BLaER1 (cell line): ENCODE data around the gene FMNL2.

Source experiments
- H3K27ac ChIP-seq: shearing (Covaris generic); formaldehyde crosslinking; 2 replicates; pipeline ENCODE4 v1.8.1; 2022
- H3K27me3 ChIP-seq: shearing (Covaris generic); formaldehyde crosslinking; 2 replicates; pipeline ENCODE4 v1.8.1; 2022
- H3K36me3 ChIP-seq: shearing (Covaris generic); formaldehyde crosslinking; 2 replicates; pipeline ENCODE4 v1.8.1; 2022
- H3K4me1 ChIP-seq: shearing (Covaris generic); formaldehyde crosslinking; 2 replicates; pipeline ENCODE4 v1.8.1; 2022
- H3K4me2 ChIP-seq: shearing (Covaris generic); formaldehyde crosslinking; 2 replicates; pipeline ENCODE4 v1.8.1; 2022
- H3K4me3 ChIP-seq: shearing (Covaris generic); formaldehyde crosslinking; 2 replicates; pipeline ENCODE4 v1.8.1; 2022
- H3K9ac ChIP-seq: shearing (Covaris generic); formaldehyde crosslinking; 2 replicates; pipeline ENCODE4 v1.8.1; 2022
- H3K9me3 ChIP-seq: shearing (Covaris generic); formaldehyde crosslinking; 2 replicates; pipeline ENCODE4 v1.8.1; 2022
- H4K20me1 ChIP-seq: shearing (Covaris generic); formaldehyde crosslinking; 2 replicates; pipeline ENCODE4 v1.8.1; 2022
- Cebpa-rat ChIP-seq: shearing (Covaris generic); IDR thresholded peaks from 2 replicates; pipeline ENCODE4 v1.8.1; 2022

Gene FMNL2

DNA sequence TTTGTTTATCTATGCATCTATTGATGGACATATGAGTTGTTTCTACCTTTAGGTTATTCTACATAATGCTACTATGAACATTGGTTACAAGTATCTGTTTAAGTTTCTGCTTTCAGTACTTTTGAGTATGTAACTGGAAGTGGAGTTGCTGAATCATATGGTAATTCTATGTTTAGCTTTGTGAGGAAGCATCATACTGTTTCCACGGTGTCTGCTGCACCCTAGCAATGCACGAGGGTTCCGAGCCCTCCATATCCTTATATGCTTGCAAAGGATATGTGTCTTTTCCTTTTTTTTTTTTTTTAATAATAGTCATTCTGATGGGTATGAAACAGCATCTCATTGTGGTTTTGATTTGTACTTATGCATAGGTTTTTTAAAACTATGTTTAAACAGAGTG lies 83.7 kb downstream of the FMNL2 start:
- no peak for TF ChIP-seq Cebpa-rat
- Histone ChIP-seq H3K36me3 (peaks cover 70% of the 10 kb centered on the region), H3K4me2 (peak overlapping the region; percentile 8; the same call in 1 of the 2 replicates), H3K4me1 (peaks cover 22% of the 10 kb centered on the region), H3K4me3 (no peak overlapping the region), H3K27ac (no peak overlapping the region), H4K20me1 (peaks cover 100% of the 10 kb centered on the region), H3K27me3 (no peaks in the 10 kb centered on the region), H3K9ac (no peak overlapping the region), H3K9me3 (peaks cover 4% of the 10 kb centered on the region; the same call in 1 of the 2 replicates)

DNA sequence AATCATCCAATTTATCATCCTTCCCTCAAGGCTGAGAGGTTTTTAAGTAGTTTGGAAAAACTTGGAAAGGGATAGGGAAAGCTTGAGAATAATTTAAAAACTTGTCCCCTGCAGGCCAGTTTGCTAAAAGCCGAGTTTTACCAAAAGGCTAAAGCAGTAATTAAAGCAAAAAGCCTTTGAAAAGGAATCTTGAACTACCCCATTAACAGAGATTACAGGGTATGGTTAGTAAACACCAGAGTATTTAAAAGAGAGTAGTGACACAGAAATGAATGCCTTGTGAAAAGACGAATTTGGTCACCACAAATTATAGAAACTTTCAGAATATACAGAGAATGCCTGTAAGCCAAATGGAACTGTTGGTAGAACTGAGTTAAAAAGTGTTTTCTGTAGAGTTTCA lies 85.0 kb downstream of the FMNL2 start:
- peaks cover 4% of the 10 kb centered on the region; the same call in 1 of the 2 replicates for H3K9me3 ChIP-seq
- peaks cover 69% of the 10 kb centered on the region for H3K36me3 ChIP-seq
- peaks cover 28% of the 10 kb centered on the region for H3K4me1 ChIP-seq
- H3K4me3 ChIP-seq: no peak overlapping the region
- H3K4me2 ChIP-seq: no peak overlapping the region
- no peaks in the 10 kb centered on the region for H3K27me3 ChIP-seq
- peaks cover 100% of the 10 kb centered on the region for H4K20me1 ChIP-seq
- H3K27ac ChIP-seq: no peak overlapping the region
- TF ChIP-seq Cebpa-rat: no peak
- H3K9ac ChIP-seq: no peak overlapping the region

GRCh38 chr2:152420363-152420762 lies 85.4 kb downstream of the FMNL2 start:
- H3K9ac ChIP-seq: no peak overlapping the region
- peaks cover 100% of the 10 kb centered on the region for H4K20me1 ChIP-seq
- peaks cover 32% of the 10 kb centered on the region for H3K4me1 ChIP-seq
- no peak overlapping the region for H3K4me3 ChIP-seq
- H3K4me2 ChIP-seq: no peak overlapping the region
- H3K27ac ChIP-seq: no peak overlapping the region
- TF ChIP-seq Cebpa-rat: no peak
- no peaks in the 10 kb centered on the region for H3K27me3 ChIP-seq
- peaks cover 4% of the 10 kb centered on the region; the same call in 1 of the 2 replicates for H3K9me3 ChIP-seq
- peaks cover 65% of the 10 kb centered on the region for H3K36me3 ChIP-seq

- TF ChIP-seq Cebpa-rat: no peak
- H3K27ac ChIP-seq: no peak overlapping the region
- 0 out of 2 replicates have a peak overlapping the region, but pooled peaks have one; percentile 13 for H3K4me2 ChIP-seq
- H4K20me1 ChIP-seq: peaks cover 100% of the 10 kb centered on the region
- H3K9me3 ChIP-seq: peaks cover 4% of the 10 kb centered on the region; the same call in 1 of the 2 replicates
- no peak overlapping the region for H3K9ac ChIP-seq
- no peak overlapping the region for H3K4me3 ChIP-seq
- H3K27me3 ChIP-seq: no peaks in the 10 kb centered on the region
- peaks cover 59% of the 10 kb centered on the region for H3K36me3 ChIP-seq
- peaks cover 38% of the 10 kb centered on the region for H3K4me1 ChIP-seq
Measured at GRCh38 chr2:152420936-152421335, 86.0 kb downstream of the FMNL2 start.

GRCh38 chr2:152421521-152422370 lies 86.8 kb downstream of the FMNL2 start:
- Histone ChIP-seq H3K27me3 (no peaks in the 10 kb centered on the region), H3K36me3 (peaks cover 51% of the 10 kb centered on the region), H3K9me3 (peaks cover 4% of the 10 kb centered on the region; the same call in 1 of the 2 replicates), H3K27ac (no peak overlapping the region), H3K9ac (no peak overlapping the region), H4K20me1 (peaks cover 100% of the 10 kb centered on the region), H3K4me1 (peaks cover 46% of the 10 kb centered on the region), H3K4me2 (peak overlapping the region; percentile 13; the same call in 1 of the 2 replicates), H3K4me3 (no peak overlapping the region)
- peak; percentile 53; the same call in 1 of the 2 replicates for TF ChIP-seq Cebpa-rat

DNA sequence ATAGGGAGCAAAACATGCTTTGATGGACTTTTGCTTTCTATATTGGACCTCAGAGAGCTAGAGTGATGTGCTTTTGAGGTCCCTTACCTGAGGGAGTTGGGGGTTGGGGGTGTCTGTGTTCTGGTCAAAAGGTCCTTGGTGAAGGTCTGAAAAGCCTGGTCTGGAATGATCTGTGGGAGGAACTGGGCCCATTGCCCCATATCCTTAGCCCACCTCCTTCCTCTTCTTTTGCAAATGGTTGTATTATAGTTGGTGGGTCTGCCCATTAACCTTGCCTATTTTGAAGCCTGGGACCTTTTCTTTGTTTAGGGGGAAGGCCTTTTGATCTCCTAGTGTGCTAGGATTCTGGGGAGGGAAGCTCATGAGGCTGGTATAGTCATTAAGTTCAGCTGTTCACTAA lies 88.7 kb downstream of the FMNL2 start:
- Histone ChIP-seq H3K27ac (no peak overlapping the region), H4K20me1 (peaks cover 100% of the 10 kb centered on the region), H3K27me3 (no peaks in the 10 kb centered on the region), H3K4me3 (no peak overlapping the region), H3K36me3 (peaks cover 44% of the 10 kb centered on the region), H3K4me1 (peaks cover 60% of the 10 kb centered on the region), H3K9me3 (peaks cover 4% of the 10 kb centered on the region; the same call in 1 of the 2 replicates), H3K4me2 (no peak overlapping the region), H3K9ac (no peak overlapping the region)
- no peak for TF ChIP-seq Cebpa-rat

GRCh38 chr2:152425765-152426727 lies 91.1 kb downstream of the FMNL2 start:
- Histone ChIP-seq H3K27me3 (no peaks in the 10 kb centered on the region), H4K20me1 (peaks cover 100% of the 10 kb centered on the region), H3K27ac (peak overlapping the region; percentile 39), H3K4me3 (no peak overlapping the region), H3K36me3 (peaks cover 30% of the 10 kb centered on the region; the same call in 1 of the 2 replicates), H3K9me3 (peaks cover 4% of the 10 kb centered on the region; the same call in 1 of the 2 replicates), H3K4me2 (peak overlapping the region; percentile 64), H3K4me1 (peaks cover 74% of the 10 kb centered on the region), H3K9ac (0 out of 2 replicates have a peak overlapping the region, but pooled peaks have one; percentile 2)
- TF ChIP-seq Cebpa-rat: no peak

- Histone ChIP-seq H3K4me2 (peak overlapping the region; percentile 64), H3K27ac (no peak overlapping the region), H3K9me3 (peaks cover 4% of the 10 kb centered on the region; the same call in 1 of the 2 replicates), H3K4me3 (no peak overlapping the region), H3K27me3 (no peaks in the 10 kb centered on the region), H3K9ac (no peak overlapping the region), H3K36me3 (peaks cover 23% of the 10 kb centered on the region; the same call in 1 of the 2 replicates), H3K4me1 (peaks cover 75% of the 10 kb centered on the region), H4K20me1 (peaks cover 99% of the 10 kb centered on the region)
- TF ChIP-seq Cebpa-rat: no peak
Measured at GRCh38 chr2:152426801-152427200, 91.8 kb downstream of the FMNL2 start.

DNA sequence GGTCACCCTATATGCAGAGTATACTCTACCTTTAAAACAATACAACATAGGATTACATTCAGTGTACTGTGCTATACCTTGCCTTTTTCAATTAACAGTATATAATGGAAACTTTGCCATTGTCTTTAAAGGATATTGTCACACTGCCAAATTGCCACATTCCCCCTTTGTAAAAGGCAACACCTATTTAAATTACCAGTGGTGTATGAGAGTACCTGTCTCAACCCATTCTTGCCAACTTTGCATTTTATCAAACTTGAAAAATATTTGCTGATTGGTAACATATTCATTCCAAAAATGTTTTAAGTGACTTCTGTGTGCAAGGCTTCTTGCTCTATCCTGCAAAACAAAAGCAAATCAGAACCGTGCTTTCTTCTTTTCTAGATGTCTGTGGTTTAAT lies 92.9 kb downstream of the FMNL2 start:
- no peak overlapping the region for H3K4me3 ChIP-seq
- H3K9me3 ChIP-seq: no peaks in the 10 kb centered on the region
- H4K20me1 ChIP-seq: peaks cover 99% of the 10 kb centered on the region
- no peaks in the 10 kb centered on the region for H3K27me3 ChIP-seq
- H3K9ac ChIP-seq: no peak overlapping the region
- H3K4me1 ChIP-seq: peaks cover 86% of the 10 kb centered on the region
- no peak for TF ChIP-seq Cebpa-rat
- peak overlapping the region; percentile 82 for H3K4me2 ChIP-seq
- H3K27ac ChIP-seq: no peak overlapping the region; the same call in 1 of the 2 replicates
- H3K36me3 ChIP-seq: peaks cover 13% of the 10 kb centered on the region; the same call in 1 of the 2 replicates
